ENCODE measurements around the gene SELENOO.

The SELENOO gene

DNA sequence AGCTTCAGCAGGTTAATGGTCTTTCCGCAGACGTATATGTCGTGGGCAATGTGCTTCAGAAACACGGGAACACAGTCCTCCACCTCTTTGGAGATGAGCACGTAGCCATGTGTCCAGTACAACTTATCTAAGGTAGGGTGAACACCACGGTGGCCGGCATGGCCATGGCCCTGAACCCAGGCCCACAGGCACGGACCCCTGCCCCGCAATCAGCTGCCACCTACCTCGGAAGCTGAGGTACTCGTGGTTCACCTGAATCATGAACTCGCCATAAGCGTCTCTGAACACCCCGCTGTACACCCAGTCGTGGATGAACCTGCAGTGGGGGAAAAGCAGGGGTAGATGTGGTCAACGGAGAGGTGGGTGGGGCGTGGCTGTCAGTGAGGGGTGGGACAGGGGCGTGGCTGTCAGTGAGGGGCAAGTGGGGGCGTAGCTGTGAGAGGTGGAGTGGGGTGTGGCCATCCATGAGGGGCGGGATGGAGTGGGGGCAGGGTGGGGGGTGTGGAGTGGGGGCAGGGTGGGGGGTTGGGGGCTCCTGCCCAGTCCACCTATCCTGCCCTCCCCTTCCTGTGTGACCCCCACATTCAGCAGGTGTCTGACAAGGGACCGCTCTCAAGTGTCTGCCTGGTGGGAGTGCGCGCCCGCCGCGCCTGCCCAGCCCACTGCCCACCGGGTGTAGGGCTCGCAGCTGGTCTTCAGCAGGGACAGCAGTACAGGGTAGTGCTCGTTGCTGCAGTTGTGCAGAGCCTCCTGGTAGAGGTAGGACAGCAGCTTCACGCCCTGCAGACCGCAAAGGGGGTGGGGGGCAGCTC is 25.5 kb downstream of the SELENOO start:
- FAIRE-seq (no peak), DNase-seq (ENCODE audit: insufficient read length, low spot score) (no peak)
- TF ChIP-seq SPI1 (IDR thresholded peaks at IDR 0.05; ENCODE audit: low read depth, low read length) (no peak), POU2F2 (IDR thresholded peaks at IDR 0.05; ENCODE audit: low read depth, low read length) (no peak), POLR2A (IDR thresholded peaks at IDR 0.05; ENCODE audit: low read depth, low read length) (no peak), POLR2AphosphoS5 (IDR thresholded peaks at IDR 0.05; ENCODE audit: low read depth, low read length) (no peak), TAF1 (IDR thresholded peaks at IDR 0.05; ENCODE audit: low read depth, low read length) (no peak), PAX5 (IDR thresholded peaks at IDR 0.05; ENCODE audit: insufficient read depth, low read length, severe bottlenecking) (no peak)

- TF ChIP-seq SPI1 (IDR thresholded peaks at IDR 0.05; ENCODE audit: low read depth, low read length), result no peak
- no peak for TF ChIP-seq POU2F2 (IDR thresholded peaks at IDR 0.05; ENCODE audit: low read depth, low read length)
- TF ChIP-seq POLR2A (IDR thresholded peaks at IDR 0.05; ENCODE audit: low read depth, low read length), result no peak
- no peak for TF ChIP-seq TAF1 (IDR thresholded peaks at IDR 0.05; ENCODE audit: low read depth, low read length)
- no peak for TF ChIP-seq PAX5 (IDR thresholded peaks at IDR 0.05; ENCODE audit: insufficient read depth, low read length, severe bottlenecking)
- no peak for TF ChIP-seq POLR2AphosphoS5 (IDR thresholded peaks at IDR 0.05; ENCODE audit: low read depth, low read length)
These were observed 26.0 kb downstream of the SELENOO start for GRCh38 chr22:50226875-50227165.

DNA sequence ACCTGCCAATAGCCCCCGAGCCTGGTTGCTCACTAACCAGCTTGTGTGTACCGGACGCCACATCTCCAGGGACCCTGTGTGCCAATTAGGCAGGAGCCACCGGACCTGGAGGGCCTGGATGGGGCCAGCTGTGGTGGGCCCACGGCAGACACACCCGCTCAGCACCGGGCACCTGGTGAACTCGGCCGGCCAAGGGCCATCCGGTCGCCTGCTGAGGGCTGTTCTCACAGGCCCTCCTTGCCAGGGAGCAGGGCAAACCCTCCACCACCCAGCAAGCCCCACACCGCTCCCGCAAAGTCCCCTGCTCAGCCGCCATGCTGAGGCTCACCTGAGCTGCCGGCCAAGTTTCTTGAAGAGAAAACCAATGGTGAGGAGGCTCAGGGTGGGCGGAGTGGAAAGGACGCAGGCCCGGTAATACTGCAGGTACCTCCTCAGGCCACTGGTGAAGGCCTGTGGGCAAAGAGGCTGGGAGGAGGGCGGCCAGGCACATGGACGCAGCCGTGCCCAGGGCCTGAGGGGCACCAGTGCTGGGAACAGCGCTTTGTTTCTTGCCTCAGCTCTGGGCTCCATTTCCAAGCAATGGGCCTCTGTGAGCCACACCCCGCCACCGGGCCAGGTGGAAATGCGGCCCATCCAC is 26.9 kb downstream of the SELENOO start:
- TF ChIP-seq PAX5 (IDR thresholded peaks at IDR 0.05; ENCODE audit: insufficient read depth, low read length, severe bottlenecking), result no peak
- TF ChIP-seq SPI1 (IDR thresholded peaks at IDR 0.05; ENCODE audit: low read depth, low read length), result no peak
- no peak for TF ChIP-seq POLR2A (IDR thresholded peaks at IDR 0.05; ENCODE audit: low read depth, low read length)
- no peak for TF ChIP-seq TAF1 (IDR thresholded peaks at IDR 0.05; ENCODE audit: low read depth, low read length)
- TF ChIP-seq POLR2AphosphoS5 (IDR thresholded peaks at IDR 0.05; ENCODE audit: low read depth, low read length), result no peak
- TF ChIP-seq POU2F2 (IDR thresholded peaks at IDR 0.05; ENCODE audit: low read depth, low read length), result no peak
- FAIRE-seq, result no peak
- no peak for DNase-seq (ENCODE audit: insufficient read length, low spot score)

More at GRCh38 chr22:50226875-50227165, 26.0 kb downstream of the SELENOO start:
- FAIRE-seq, result no peak
- no peak for DNase-seq (ENCODE audit: insufficient read length, low spot score)

GRCh38 chr22:50228366-50228765 is 27.6 kb downstream of the SELENOO start:
- FAIRE-seq (no peak), DNase-seq (ENCODE audit: insufficient read length, low spot score) (no peak)
- TF ChIP-seq PAX5 (IDR thresholded peaks at IDR 0.05; ENCODE audit: insufficient read depth, low read length, severe bottlenecking), result no peak
- no peak for TF ChIP-seq TAF1 (IDR thresholded peaks at IDR 0.05; ENCODE audit: low read depth, low read length)
- no peak for TF ChIP-seq POLR2AphosphoS5 (IDR thresholded peaks at IDR 0.05; ENCODE audit: low read depth, low read length)
- no peak for TF ChIP-seq POLR2A (IDR thresholded peaks at IDR 0.05; ENCODE audit: low read depth, low read length)
- TF ChIP-seq POU2F2 (IDR thresholded peaks at IDR 0.05; ENCODE audit: low read depth, low read length), result no peak
- no peak for TF ChIP-seq SPI1 (IDR thresholded peaks at IDR 0.05; ENCODE audit: low read depth, low read length)

DNA sequence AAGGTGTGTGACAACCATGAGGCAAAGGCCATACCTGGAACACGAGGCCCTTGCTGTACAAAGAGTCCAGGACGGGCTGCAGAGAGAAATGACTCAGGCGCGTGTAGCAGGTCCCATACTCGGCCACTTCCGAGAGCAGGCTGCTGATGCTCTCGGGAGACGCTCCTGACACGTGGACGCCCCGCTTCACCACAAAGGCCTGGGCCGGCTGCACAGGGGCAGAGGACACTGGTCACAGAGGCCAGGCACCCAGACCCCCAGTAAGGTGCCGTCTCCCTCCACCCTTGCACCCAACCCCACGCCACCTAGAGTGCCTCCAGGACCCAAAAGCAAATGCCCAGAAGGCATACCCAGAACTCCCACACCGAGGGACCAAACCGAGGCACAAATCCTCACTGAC is 28.6 kb downstream of the SELENOO start:
- DNase-seq (ENCODE audit: insufficient read length, low spot score) (no peak), FAIRE-seq (no peak)
- TF ChIP-seq TAF1 (IDR thresholded peaks at IDR 0.05; ENCODE audit: low read depth, low read length) (no peak), POU2F2 (IDR thresholded peaks at IDR 0.05; ENCODE audit: low read depth, low read length) (no peak), PAX5 (IDR thresholded peaks at IDR 0.05; ENCODE audit: insufficient read depth, low read length, severe bottlenecking) (no peak)

DNA sequence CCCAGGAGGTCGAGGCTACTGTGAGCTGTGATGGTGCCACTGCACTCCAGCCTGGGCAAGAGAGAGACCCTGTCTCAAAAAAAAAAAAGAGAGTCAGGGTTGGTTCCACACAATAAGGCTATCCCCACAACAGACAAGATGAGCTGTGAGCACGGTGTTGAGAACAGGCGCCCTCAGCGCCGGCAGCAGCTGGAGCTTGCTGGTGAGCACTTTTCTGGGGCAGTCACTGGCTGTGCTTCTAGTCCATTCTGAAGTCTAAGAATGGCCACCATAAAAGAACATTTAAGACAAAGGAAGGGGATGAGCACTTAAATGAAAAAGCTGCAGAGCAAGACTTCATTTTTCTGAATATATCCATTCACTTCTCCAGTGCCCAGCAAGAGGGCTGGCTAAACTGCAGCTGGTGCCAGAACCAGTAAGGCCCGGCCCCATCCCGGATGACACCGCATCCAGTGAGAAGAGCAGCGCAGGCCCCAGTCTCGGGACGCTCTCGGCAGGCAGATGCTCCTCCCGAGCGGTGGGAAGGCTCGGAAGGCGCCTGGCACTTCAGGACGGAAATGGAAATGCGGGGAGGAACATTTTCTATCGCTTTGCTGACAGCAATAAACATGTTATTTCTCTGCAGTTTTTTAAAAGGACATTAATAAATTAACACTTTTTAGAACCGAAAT is 31.8 kb downstream of the SELENOO start:
- DNase-seq (ENCODE audit: insufficient read length, low spot score) (no peak), FAIRE-seq (no peak)
- no peak for TF ChIP-seq POLR2AphosphoS5 (IDR thresholded peaks at IDR 0.05; ENCODE audit: low read depth, low read length)
- TF ChIP-seq POLR2A (IDR thresholded peaks at IDR 0.05; ENCODE audit: low read depth, low read length), result no peak

GRCh38 chr22:50233223-50233622 is 32.4 kb downstream of the SELENOO start:
- FAIRE-seq, result no peak
- DNase-seq (ENCODE audit: insufficient read length, low spot score), result no peak
- TF ChIP-seq POU2F2 (IDR thresholded peaks at IDR 0.05; ENCODE audit: low read depth, low read length), result no peak
- no peak for TF ChIP-seq SPI1 (IDR thresholded peaks at IDR 0.05; ENCODE audit: low read depth, low read length)
- TF ChIP-seq PAX5 (IDR thresholded peaks at IDR 0.05; ENCODE audit: insufficient read depth, low read length, severe bottlenecking), result no peak
- no peak for TF ChIP-seq TAF1 (IDR thresholded peaks at IDR 0.05; ENCODE audit: low read depth, low read length)
- no peak for TF ChIP-seq POLR2A (IDR thresholded peaks at IDR 0.05; ENCODE audit: low read depth, low read length)
- TF ChIP-seq POLR2AphosphoS5 (IDR thresholded peaks at IDR 0.05; ENCODE audit: low read depth, low read length), result no peak

- DNase-seq (ENCODE audit: insufficient read length, low spot score) (no peak), FAIRE-seq (peak; percentile 48)
- no peak for TF ChIP-seq TAF1 (IDR thresholded peaks at IDR 0.05; ENCODE audit: low read depth, low read length)
- TF ChIP-seq POU2F2 (IDR thresholded peaks at IDR 0.05; ENCODE audit: low read depth, low read length), result no peak
- no peak for TF ChIP-seq POLR2AphosphoS5 (IDR thresholded peaks at IDR 0.05; ENCODE audit: low read depth, low read length)
- no peak for TF ChIP-seq SPI1 (IDR thresholded peaks at IDR 0.05; ENCODE audit: low read depth, low read length)
- no peak for TF ChIP-seq PAX5 (IDR thresholded peaks at IDR 0.05; ENCODE audit: insufficient read depth, low read length, severe bottlenecking)
- no peak for TF ChIP-seq POLR2A (IDR thresholded peaks at IDR 0.05; ENCODE audit: low read depth, low read length)
These were observed 36.1 kb downstream of the SELENOO start for GRCh38 chr22:50236731-50237409.

- DNase-seq (ENCODE audit: insufficient read length, low spot score) (no peak), FAIRE-seq (no peak)
- no peak for TF ChIP-seq POLR2AphosphoS5 (IDR thresholded peaks at IDR 0.05; ENCODE audit: low read depth, low read length)
- no peak for TF ChIP-seq POLR2A (IDR thresholded peaks at IDR 0.05; ENCODE audit: low read depth, low read length)
- TF ChIP-seq SPI1 (IDR thresholded peaks at IDR 0.05; ENCODE audit: low read depth, low read length), result no peak
These were observed 37.9 kb downstream of the SELENOO start for GRCh38 chr22:50238755-50239154.
